HG03520 (cell line): Measurements from ENCODE around the gene PSMG4.

Source experiments
- ATAC-seq: cut with Tn5 transposase; IDR thresholded peaks from one replicate; pipeline ENCODE4 v1.9.1; 2021; ENCODE audit warnings: mild to moderate bottlenecking, moderate library complexity; ENCODE audit not compliant: unreplicated experiment

The PSMG4 gene

GRCh38 chr6:3305216-3305565 lies 46.4 kb downstream of the PSMG4 start:
- no peak for ATAC-seq

GRCh38 chr6:3305831-3306230 lies 47.1 kb downstream of the PSMG4 start:
- no peak for ATAC-seq

- no peak for ATAC-seq
These were observed 48.1 kb downstream of the PSMG4 start for GRCh38 chr6:3306848-3307247.

GRCh38 chr6:3307436-3307835 lies 48.7 kb downstream of the PSMG4 start:
- no peak for ATAC-seq

GRCh38 chr6:3308106-3308505 lies 49.4 kb downstream of the PSMG4 start:
- ATAC-seq: no peak

GRCh38 chr6:3309391-3310050 lies 50.8 kb downstream of the PSMG4 start:
- no peak for ATAC-seq

- no peak for ATAC-seq
These were observed 51.3 kb downstream of the PSMG4 start for GRCh38 chr6:3310051-3310448.

GRCh38 chr6:3310703-3311102 lies 52.0 kb downstream of the PSMG4 start:
- no peak for ATAC-seq

GRCh38 chr6:3311826-3312225 lies 53.1 kb downstream of the PSMG4 start:
- ATAC-seq: no peak

GRCh38 chr6:3312604-3313231 lies 54.0 kb downstream of the PSMG4 start:
- ATAC-seq: no peak

GRCh38 chr6:3314176-3314575 lies 55.4 kb downstream of the PSMG4 start:
- ATAC-seq: no peak

- no peak for ATAC-seq
These were observed 56.1 kb downstream of the PSMG4 start for GRCh38 chr6:3314621-3315467.

GRCh38 chr6:3315841-3316240 lies 57.1 kb downstream of the PSMG4 start:
- ATAC-seq: no peak

- ATAC-seq: no peak
These were observed 57.6 kb downstream of the PSMG4 start for GRCh38 chr6:3316331-3316730.

GRCh38 chr6:3316818-3317217 lies 58.1 kb downstream of the PSMG4 start:
- no peak for ATAC-seq
